ENCODE data around the gene SLC35C1. TPM values are rescaled to one million over a fixed set of nuclear protein-coding genes. Genes with fewer than 3 reads are reported as not detected.

The SLC35C1 gene
- total and polyA plus RNA-seq, 9 of the 15 experiments (the other 6 are each of a cell fraction or from before 2014, with no cell fraction given): 0.65 to 13.1 (median 2.4) TPM

DNA sequence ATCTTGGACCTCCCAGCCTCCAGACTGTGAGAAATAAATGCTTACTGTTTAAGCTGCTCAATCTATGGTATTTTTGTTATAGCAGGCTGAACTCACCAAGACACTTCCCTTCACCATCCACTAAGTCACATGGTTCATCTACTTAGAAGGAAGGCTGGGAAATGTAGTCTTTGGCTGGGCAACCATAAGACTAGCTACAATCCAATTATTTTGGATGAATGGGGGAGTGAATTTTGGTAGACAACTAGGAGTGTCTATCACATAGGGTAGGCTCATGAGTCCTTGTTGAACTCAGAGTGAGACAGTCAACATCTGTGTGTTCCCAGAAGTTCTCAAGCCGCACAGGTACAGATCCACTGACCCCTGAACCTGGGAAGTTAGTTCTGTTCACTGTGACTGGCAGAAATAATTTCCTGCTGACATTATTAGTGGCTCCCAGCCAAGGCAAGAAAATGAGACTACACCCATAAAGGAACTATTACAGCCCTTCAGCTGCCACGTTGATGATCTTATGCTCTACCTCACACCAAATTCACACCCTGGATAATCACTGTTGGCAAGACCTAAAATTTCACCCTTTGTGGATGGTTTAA, 3.1 kb upstream of the SLC35C1 start:
- FAIRE-seq: no peak
- no peak overlapping the region for H3K27ac ChIP-seq (ENCODE audit: extremely low read depth, low read depth, low read length)
- POLR2A ChIA-PET: interaction anchor here (0.7 kb wide), 1 partner anchor 307 kb away, joined by 3 read pairs; no protein-coding TSS in a partner anchor
- intact Hi-C loops (cut with micrococcal nuclease): loop anchor here (10.0 kb wide), 1 partner anchor 57 kb away; no protein-coding TSS in a partner anchor
- H3K36me3 ChIP-seq (ENCODE audit: control insufficient read depth, insufficient read depth, low read length): no peaks in the 10 kb centered on the region
- no peak overlapping the region for H3K4me3 ChIP-seq
- no peaks in the 10 kb centered on the region for H3K27me3 ChIP-seq (ENCODE audit: control insufficient read depth in 2 of 2, insufficient read depth in 2 of 2, low read length in 2 of 2)
- peaks cover 17% of the 10 kb centered on the region for H3K79me2 ChIP-seq (ENCODE audit: control insufficient read depth, insufficient read depth, low read length)
- ATAC-seq: no peak
- CTCF ChIA-PET (ENCODE audit: low intra/inter-chr PET ratio): no interaction called here
- WGBS (ENCODE audit: insufficient coverage, low coverage, missing lambda C conversion rate): 47% methylated on average over 2 of the region's 2 CpGs
- in situ Hi-C loops (cut with MboI): no loop called here
- no TSS peak for BruUV-seq (replicated peaks)
- no peaks in the 10 kb centered on the region; the same call in 1 of the 2 replicates for H4K20me1 ChIP-seq (replicated peaks; ENCODE audit: control insufficient read depth, insufficient read depth, low read length)
- no peaks in the 10 kb centered on the region for H3K9me1 ChIP-seq (ENCODE audit: control insufficient read depth, insufficient read depth, low read length)
- H3K9me3 ChIP-seq (replicated peaks; ENCODE audit: control insufficient read depth, insufficient read depth, low read depth, low read length): no peaks in the 10 kb centered on the region
- H3K4me1 ChIP-seq (replicated peaks in 1 of 2; ENCODE audit: control insufficient read depth in 2 of 2, insufficient read depth in 2 of 2, low read length in 2 of 2): peaks cover 9 to 24% of the 10 kb centered on the region in 2 experiments; a peak in 4 of 5 replicates
- no peak for DNase-seq (ENCODE audit: extremely low read depth in 1 of 4, low spot score in 3 of 4)
- no peak overlapping the region for H3K9ac ChIP-seq (ENCODE audit: insufficient read depth in 1 of 2, low read depth in 2 of 2, low read length in 2 of 2)
- H3K4me2 ChIP-seq (ENCODE audit: insufficient read depth, low read length): no peak overlapping the region
- H2AFZ ChIP-seq (ENCODE audit: low read depth, low read length): peak overlapping the region; percentile 48
- TF ChIP-seq POLR2AphosphoS2 (IDR thresholded peaks at IDR 0.05; ENCODE audit: low read length) (no peak), ARHGAP35 (IDR thresholded peaks at IDR 0.05; ENCODE audit: partially characterized antibody) (no peak), FOXK2 (conservative IDR thresholded peaks at IDR 0.05 in 1 of 2, IDR thresholded peaks at IDR 0.05 in 1 of 2; ENCODE audit: low read depth in 2 of 2) (no peak), SMARCE1 (IDR thresholded peaks at IDR 0.05) (no peak), CCAR2 (IDR thresholded peaks at IDR 0.05; ENCODE audit: low read depth, low read length) (no peak), TOE1 (IDR thresholded peaks at IDR 0.05; ENCODE audit: borderline replicate concordance) (peak; percentile 29; the same call in 1 of the 2 replicates), TOE1 (CRISPR knock-in tag; IDR thresholded peaks at IDR 0.05; ENCODE audit: borderline replicate concordance, low read depth) (no peak), SIX5 (IDR thresholded peaks at IDR 0.05; ENCODE audit: borderline replicate concordance in 1 of 2, insufficient read depth in 1 of 2, low read depth in 1 of 2, low read length in 2 of 2) (peak; percentile 44 to 56; a peak in 2 of 4 replicates), NR2C2 (CRISPR knock-in tag; IDR thresholded peaks at IDR 0.05) (no peak), NR2C2 (tag; IDR thresholded peaks at IDR 0.05) (peak; percentile 60; the same call in 1 of the 2 replicates), ZNF143 (CRISPR knock-in tag; IDR thresholded peaks at IDR 0.05) (peak; percentile 73), ZNF3 (CRISPR knock-in tag; IDR thresholded peaks at IDR 0.05) (no peak), HCFC1 (IDR thresholded peaks at IDR 0.05; ENCODE audit: low read depth, low read length) (peak; percentile 80), SLC30A9 (CRISPR knock-in tag; IDR thresholded peaks at IDR 0.05) (no peak), ZNF12 (CRISPR knock-in tag; IDR thresholded peaks at IDR 0.05) (peak; percentile 88; the same call in 1 of the 2 replicates), ZFP1 (CRISPR knock-in tag; IDR thresholded peaks at IDR 0.05) (no peak)
- TF ChIP-seq, protein P1, sequence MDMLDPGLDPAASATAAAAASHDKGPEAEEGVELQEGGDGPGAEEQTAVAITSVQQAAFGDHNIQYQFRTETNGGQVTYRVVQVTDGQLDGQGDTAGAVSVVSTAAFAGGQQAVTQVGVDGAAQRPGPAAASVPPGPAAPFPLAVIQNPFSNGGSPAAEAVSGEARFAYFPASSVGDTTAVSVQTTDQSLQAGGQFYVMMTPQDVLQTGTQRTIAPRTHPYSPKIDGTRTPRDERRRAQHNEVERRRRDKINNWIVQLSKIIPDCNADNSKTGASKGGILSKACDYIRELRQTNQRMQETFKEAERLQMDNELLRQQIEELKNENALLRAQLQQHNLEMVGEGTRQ (CRISPR knock-in tag; IDR thresholded peaks at IDR 0.05): peak; percentile 71; the same call in 1 of the 2 replicates

All from K562 (cell line).